Measurements from ENCODE around the gene CRTC2.

Gene CRTC2

GRCh38 chr1:153899509-153899908 lies 58.9 kb downstream of the CRTC2 start:
- in situ Hi-C loops (cut with MboI; ENCODE audit: low pct_unique_long_range_greater_than_20kb, low sequenced_read_pairs, unreplicated experiment), result no loop called here
- DNase-seq (ENCODE audit: low spot score), result no peak
- no peak for TF ChIP-seq CTCF (IDR thresholded peaks at IDR 0.05; ENCODE audit: extremely low read depth, insufficient read depth, missing control alignments)

Measured in GM13977 (cell line).